H9 (cell line): ENCODE results near the gene LAMB1. TPM values are rescaled to one million over a fixed set of nuclear protein-coding genes. Genes with fewer than 3 reads are reported as not detected.

ENCODE experiments used
- DNase-seq: peaks from one replicate; pipeline ENCODE4 v3.0.0-alpha.2; 2017
- H2AFZ ChIP-seq: one replicate; pipeline ENCODE4 v1.6.1; 2013; ENCODE audit warnings: mild to moderate bottlenecking, low read length, control low read depth, moderate library complexity
- H2AK5ac ChIP-seq: 2 replicates; pipeline ENCODE4 v1.6.1; 2013; ENCODE audit warnings: low read length, control low read depth, mixed read lengths; ENCODE audit not compliant: insufficient read length
- H2BK120ac ChIP-seq: one replicate; pipeline ENCODE4 v1.6.1; 2013; ENCODE audit warnings: low read depth, mild to moderate bottlenecking, low read length, control low read depth, inconsistent platforms; ENCODE audit not compliant: poor library complexity, severe bottlenecking
- H2BK12ac ChIP-seq: 2 replicates; pipeline ENCODE4 v1.6.1; 2013; ENCODE audit warnings: low read length, control low read depth, mixed read lengths, low read depth; ENCODE audit not compliant: insufficient read length
- H2BK15ac ChIP-seq: 2 replicates; pipeline ENCODE4 v1.6.1; 2013; ENCODE audit warnings: low read depth, low read length, control low read depth
- H2BK20ac ChIP-seq: one replicate; pipeline ENCODE4 v1.6.1; 2013; ENCODE audit warnings: low read depth, mild to moderate bottlenecking, low read length, control low read depth, inconsistent platforms; ENCODE audit not compliant: poor library complexity, severe bottlenecking
- H2BK5ac ChIP-seq: 2 replicates; pipeline ENCODE4 v1.6.1; 2013; ENCODE audit warnings: low read length, control low read depth, mixed read lengths; ENCODE audit not compliant: insufficient read length
- H3K14ac ChIP-seq: 2 replicates; pipeline ENCODE4 v1.6.1; 2013; ENCODE audit warnings: low read length, control low read depth; ENCODE audit not compliant: insufficient read depth
- H3K18ac ChIP-seq: 2 replicates; pipeline ENCODE4 v1.6.1; 2013; ENCODE audit warnings: low read depth, mild to moderate bottlenecking, mixed read lengths, low read length, control low read depth; ENCODE audit not compliant: insufficient read length
- H3K23ac ChIP-seq: 2 replicates; pipeline ENCODE4 v1.6.1; 2013; ENCODE audit warnings: low read length, control low read depth, mixed read lengths, low read depth; ENCODE audit not compliant: insufficient read length
- H3K23me2 ChIP-seq: 2 replicates; pipeline ENCODE4 v1.6.1; 2013; ENCODE audit warnings: low read depth, mild to moderate bottlenecking, mixed read lengths, low read length, control low read depth; ENCODE audit not compliant: insufficient read length, poor library complexity, severe bottlenecking
- H3K27ac ChIP-seq: 2 replicates; pipeline ENCODE4 v1.5.1; 2013; ENCODE audit warnings: low read length, control low read depth, mixed read lengths, low read depth; ENCODE audit not compliant: insufficient read length
- H3K27me3 ChIP-seq: 2 replicates; pipeline ENCODE4 v1.6.1; 2013; ENCODE audit warnings: low read length, control low read depth, inconsistent platforms; ENCODE audit not compliant: insufficient read depth
- H3K4ac ChIP-seq: 2 replicates; pipeline ENCODE4 v1.6.1; 2013; ENCODE audit warnings: low read depth, mild to moderate bottlenecking, control low read depth, inconsistent platforms, low read length, moderate library complexity
- H3K4me1 ChIP-seq: 2 replicates; pipeline ENCODE4 v1.6.1; 2013; ENCODE audit warnings: low read length, control low read depth, inconsistent platforms; ENCODE audit not compliant: insufficient read depth
- H3K4me2 ChIP-seq: 2 replicates; pipeline ENCODE4 v1.6.1; 2013; ENCODE audit warnings: low read length, control low read depth, mixed read lengths; ENCODE audit not compliant: insufficient read length, insufficient read depth
- H3K56ac ChIP-seq: 2 replicates; pipeline ENCODE4 v1.6.1; 2013; ENCODE audit warnings: low read depth, mild to moderate bottlenecking, mixed read lengths, low read length, control low read depth; ENCODE audit not compliant: insufficient read length
- H3K79me1 ChIP-seq: 2 replicates; pipeline ENCODE4 v1.6.1; 2013; ENCODE audit warnings: low read depth, mild to moderate bottlenecking, moderate library complexity, low read length, control low read depth, inconsistent platforms; ENCODE audit not compliant: insufficient read depth, poor library complexity, severe bottlenecking
- H3K79me2 ChIP-seq: 2 replicates; pipeline ENCODE4 v1.6.1; 2013; ENCODE audit warnings: low read length, control low read depth, inconsistent platforms; ENCODE audit not compliant: insufficient read depth
- H3K9ac ChIP-seq: 2 replicates; pipeline ENCODE4 v1.6.1; 2013; ENCODE audit warnings: low read length, control low read depth, mixed read lengths; ENCODE audit not compliant: insufficient read length; ENCODE audit errors: extremely low read depth
- H3K9me3 ChIP-seq: one replicate; pipeline ENCODE4 v1.6.1; 2013; ENCODE audit warnings: low read depth, low read length, inconsistent platforms; ENCODE audit not compliant: control insufficient read depth
- H3T11ph ChIP-seq: one replicate; pipeline ENCODE4 v1.6.1; 2013; ENCODE audit warnings: mild to moderate bottlenecking, low read length, control low read depth, inconsistent platforms
- H4K20me1 ChIP-seq: one replicate; pipeline ENCODE4 v1.6.1; 2013; ENCODE audit not compliant: control insufficient read depth, insufficient read length, insufficient read depth
- H4K5ac ChIP-seq: 2 replicates; pipeline ENCODE4 v1.6.1; 2013; ENCODE audit warnings: low read depth, mild to moderate bottlenecking, mixed read lengths, low read length, control low read depth; ENCODE audit not compliant: insufficient read length
- H4K8ac ChIP-seq: replicated peaks from 2 replicates; pipeline ENCODE4 v1.6.1; 2013; ENCODE audit warnings: low read length, control low read depth, mixed read lengths, low read depth; ENCODE audit not compliant: insufficient read length
- H4K91ac ChIP-seq: 2 replicates; pipeline ENCODE4 v1.6.1; 2013; ENCODE audit warnings: low read depth, mild to moderate bottlenecking, moderate library complexity, mixed read lengths, low read length, control low read depth; ENCODE audit not compliant: insufficient read length
- H3K27ac Mint-ChIP-seq, 3 experiments: 2 replicates in 2 of 3; 3 replicates in 1 of 3; pipeline ENCODE4 v1.8.0; 2020 to 2021; ENCODE audit warnings: mixed read lengths in 3 of 3, mild to moderate bottlenecking in 1 of 3, moderate library complexity in 1 of 3
- H3K27me3 Mint-ChIP-seq: 2 replicates; pipeline ENCODE4 v1.8.0; 2021; ENCODE audit warnings: low read depth, mild to moderate bottlenecking, moderate library complexity, mixed read lengths
- H3K36me3 Mint-ChIP-seq, 3 experiments: 2 replicates in 2 of 3; 3 replicates in 1 of 3; pipeline ENCODE4 v1.8.0; 2020 to 2021; ENCODE audit warnings: low read depth in 3 of 3, mixed read lengths in 3 of 3; ENCODE audit not compliant: insufficient read depth in 1 of 3
- H3K4me1 Mint-ChIP-seq, 2 experiments: 2 replicates each; pipeline ENCODE4 v1.8.0; 2020; ENCODE audit warnings: mixed read lengths in 2 of 2
- H3K4me3 Mint-ChIP-seq, 2 experiments: 2 replicates in 1 of 2; 3 replicates in 1 of 2; pipeline ENCODE4 v1.8.0; 2020 to 2021; ENCODE audit warnings: mild to moderate bottlenecking in 2 of 2, mixed read lengths in 2 of 2, moderate library complexity in 1 of 2
- H3K9me3 Mint-ChIP-seq, 2 experiments: 2 replicates in 1 of 2; 3 replicates in 1 of 2; pipeline ENCODE4 v1.8.0; 2020; ENCODE audit warnings: mild to moderate bottlenecking in 2 of 2, mixed read lengths in 2 of 2, moderate library complexity in 1 of 2
- WGBS: extraction: QIAGEN DNeasy Blood & Tissue Kit; methylation state at CpG from one replicate; pipeline ENCODE4 v1.1.7; 2013; ENCODE audit warnings: missing lambda C conversion rate, low lambda C conversion rate, mixed read lengths; ENCODE audit not compliant: insufficient read length; ENCODE audit errors: extremely low coverage; 5-methylcytosine and 5-hydroxymethylcytosine counted together
- total RNA-seq: library from RNA; stranded (reverse); gene quantifications from 2 replicates; pipeline ENCODE4 v1.2.1, GENCODE V29; 2021
- TF ChIP-seq, protein P1 (sequence below): fragments of 200-600 bp; sonication (generic); conservative IDR thresholded peaks from 3 replicates; pipeline ENCODE4 v1.8.0; 2021; ENCODE audit warnings: antibody characterized with exemption, mild to moderate bottlenecking

The LAMB1 gene
- total RNA-seq, 1 experiment from 2014 or later: 75.8 TPM

DNA sequence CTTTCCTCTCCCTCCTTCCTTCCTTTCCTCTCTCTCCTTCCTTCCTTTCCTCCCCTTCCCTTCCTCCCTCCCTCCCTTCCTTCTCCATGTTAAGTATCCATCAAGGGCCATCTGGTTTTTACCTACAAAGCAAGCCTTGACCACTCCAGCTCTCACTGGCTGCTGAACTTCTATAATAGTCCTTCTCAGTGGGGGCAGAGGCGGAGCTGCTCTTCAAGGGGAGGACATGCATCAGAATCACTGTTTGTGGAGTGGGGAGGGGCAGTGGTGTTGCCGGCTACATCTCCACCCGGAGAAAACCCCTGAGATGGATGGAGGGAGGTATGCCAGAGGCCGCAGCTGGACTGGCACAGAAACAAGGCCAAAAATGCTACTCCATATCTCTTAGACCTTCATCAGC, 25.9 kb downstream of the LAMB1 start:
- Mint-ChIP-seq H3K27ac (no peak overlapping the region), H3K4me3 (no peak overlapping the region), H3K9me3 (no peaks in the 10 kb centered on the region), H3K36me3 (peaks cover 21 to 68% (median 52%) of the 10 kb centered on the region in 3 experiments; a peak in 6 of 7 replicates), H3K27me3 (no peaks in the 10 kb centered on the region), H3K4me1 (peaks cover 29 to 33% of the 10 kb centered on the region in 2 experiments)
- peaks cover 9% of the 10 kb centered on the region; the same call in 1 of the 2 replicates for H3K4me1 ChIP-seq
- H3K9me3 ChIP-seq: no peaks in the 10 kb centered on the region
- no peak overlapping the region for H3K14ac ChIP-seq
- no peak overlapping the region for H2BK5ac ChIP-seq
- no peaks in the 10 kb centered on the region for H3K79me1 ChIP-seq
- no peaks in the 10 kb centered on the region for H3K23me2 ChIP-seq
- no peak overlapping the region for H2BK12ac ChIP-seq
- H3T11ph ChIP-seq: no peak overlapping the region
- no peaks in the 10 kb centered on the region for H3K27me3 ChIP-seq
- H4K20me1 ChIP-seq: no peaks in the 10 kb centered on the region
- no CpG with 5 or more reads among the region's 4 CpGs for WGBS
- no peak overlapping the region for H2BK15ac ChIP-seq
- H2BK20ac ChIP-seq: no peak overlapping the region
- H3K23ac ChIP-seq: no peak overlapping the region
- no peak overlapping the region for H2AK5ac ChIP-seq
- no peak overlapping the region for H2BK120ac ChIP-seq
- H4K91ac ChIP-seq: no peak overlapping the region
- H3K56ac ChIP-seq: no peak overlapping the region
- no peak overlapping the region for H3K4ac ChIP-seq
- H3K9ac ChIP-seq: no peak overlapping the region
- no peak for DNase-seq
- H3K18ac ChIP-seq: no peak overlapping the region
- TF ChIP-seq, protein P1, sequence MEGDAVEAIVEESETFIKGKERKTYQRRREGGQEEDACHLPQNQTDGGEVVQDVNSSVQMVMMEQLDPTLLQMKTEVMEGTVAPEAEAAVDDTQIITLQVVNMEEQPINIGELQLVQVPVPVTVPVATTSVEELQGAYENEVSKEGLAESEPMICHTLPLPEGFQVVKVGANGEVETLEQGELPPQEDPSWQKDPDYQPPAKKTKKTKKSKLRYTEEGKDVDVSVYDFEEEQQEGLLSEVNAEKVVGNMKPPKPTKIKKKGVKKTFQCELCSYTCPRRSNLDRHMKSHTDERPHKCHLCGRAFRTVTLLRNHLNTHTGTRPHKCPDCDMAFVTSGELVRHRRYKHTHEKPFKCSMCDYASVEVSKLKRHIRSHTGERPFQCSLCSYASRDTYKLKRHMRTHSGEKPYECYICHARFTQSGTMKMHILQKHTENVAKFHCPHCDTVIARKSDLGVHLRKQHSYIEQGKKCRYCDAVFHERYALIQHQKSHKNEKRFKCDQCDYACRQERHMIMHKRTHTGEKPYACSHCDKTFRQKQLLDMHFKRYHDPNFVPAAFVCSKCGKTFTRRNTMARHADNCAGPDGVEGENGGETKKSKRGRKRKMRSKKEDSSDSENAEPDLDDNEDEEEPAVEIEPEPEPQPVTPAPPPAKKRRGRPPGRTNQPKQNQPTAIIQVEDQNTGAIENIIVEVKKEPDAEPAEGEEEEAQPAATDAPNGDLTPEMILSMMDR: no peak
- no peak overlapping the region for H3K4me2 ChIP-seq
- H3K27ac ChIP-seq: no peak overlapping the region
- H4K5ac ChIP-seq: no peak overlapping the region
- no peak overlapping the region for H4K8ac ChIP-seq
- no peaks in the 10 kb centered on the region for H3K79me2 ChIP-seq
- no peak overlapping the region for H2AFZ ChIP-seq
